ENCODE results near the gene CDHR2.

CDHR2 gene

DNA sequence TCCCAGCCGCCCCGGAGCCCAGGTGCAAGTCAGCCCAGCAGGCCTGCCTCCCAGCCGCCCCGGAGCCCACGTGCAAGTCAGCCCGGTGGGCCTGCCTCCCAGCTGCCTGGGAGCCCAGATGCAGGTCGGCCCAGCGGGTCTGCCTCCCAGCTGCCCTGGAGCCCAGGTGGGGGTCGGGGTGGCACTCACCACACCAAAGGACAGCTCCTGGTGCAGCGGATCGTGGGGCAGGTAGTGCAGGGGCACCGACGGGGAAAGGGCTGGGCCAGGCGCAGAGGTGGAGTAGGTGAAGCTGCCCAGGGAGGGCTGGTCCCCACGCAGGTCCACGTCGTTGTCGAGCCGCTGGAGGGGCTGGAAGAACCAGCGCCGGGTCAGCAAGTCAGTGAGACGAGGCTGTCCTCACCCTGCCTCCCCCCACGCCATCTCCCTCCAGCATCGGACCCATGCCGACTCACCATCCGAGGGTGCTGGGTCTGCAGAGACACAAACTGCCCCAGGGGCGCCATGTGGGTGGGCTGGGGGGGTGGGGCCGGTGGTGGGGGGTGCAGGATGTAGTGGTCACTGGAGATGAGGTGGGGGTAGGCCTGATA is 18.7 kb upstream of the CDHR2 start:
- no peak overlapping the region for H3K9ac ChIP-seq (ENCODE audit: low read length)
- no peaks in the 10 kb centered on the region for H3K27me3 ChIP-seq (replicated peaks; ENCODE audit: insufficient read depth, low read length)
- TF ChIP-seq, protein P1, sequence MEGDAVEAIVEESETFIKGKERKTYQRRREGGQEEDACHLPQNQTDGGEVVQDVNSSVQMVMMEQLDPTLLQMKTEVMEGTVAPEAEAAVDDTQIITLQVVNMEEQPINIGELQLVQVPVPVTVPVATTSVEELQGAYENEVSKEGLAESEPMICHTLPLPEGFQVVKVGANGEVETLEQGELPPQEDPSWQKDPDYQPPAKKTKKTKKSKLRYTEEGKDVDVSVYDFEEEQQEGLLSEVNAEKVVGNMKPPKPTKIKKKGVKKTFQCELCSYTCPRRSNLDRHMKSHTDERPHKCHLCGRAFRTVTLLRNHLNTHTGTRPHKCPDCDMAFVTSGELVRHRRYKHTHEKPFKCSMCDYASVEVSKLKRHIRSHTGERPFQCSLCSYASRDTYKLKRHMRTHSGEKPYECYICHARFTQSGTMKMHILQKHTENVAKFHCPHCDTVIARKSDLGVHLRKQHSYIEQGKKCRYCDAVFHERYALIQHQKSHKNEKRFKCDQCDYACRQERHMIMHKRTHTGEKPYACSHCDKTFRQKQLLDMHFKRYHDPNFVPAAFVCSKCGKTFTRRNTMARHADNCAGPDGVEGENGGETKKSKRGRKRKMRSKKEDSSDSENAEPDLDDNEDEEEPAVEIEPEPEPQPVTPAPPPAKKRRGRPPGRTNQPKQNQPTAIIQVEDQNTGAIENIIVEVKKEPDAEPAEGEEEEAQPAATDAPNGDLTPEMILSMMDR (IDR thresholded peaks at IDR 0.05; ENCODE audit: low read length) = no peak
- TF ChIP-seq EZH2phosphoT487 (IDR thresholded peaks at IDR 0.05; ENCODE audit: low read length) (no peak), EZH2 (optimal IDR thresholded peaks at IDR 0.05; ENCODE audit: low read depth, low read length) (no peak)
- H3K4me3 ChIP-seq (ENCODE audit: low read length) = no peak overlapping the region
- H3K27ac ChIP-seq (ENCODE audit: low read length) = no peak overlapping the region
- no peak for DNase-seq
- no peaks in the 10 kb centered on the region for H3K36me3 ChIP-seq (replicated peaks; ENCODE audit: insufficient read depth, low read length)
- H3F3A ChIP-seq (ENCODE audit: insufficient read depth, low read length) = no peaks in the 10 kb centered on the region
- no peaks in the 10 kb centered on the region for H3K9me3 ChIP-seq (replicated peaks; ENCODE audit: insufficient read depth, low read length)
- H2AFZ ChIP-seq (ENCODE audit: low read length) = no peak overlapping the region
- H3K4me2 ChIP-seq (ENCODE audit: low read depth, low read length) = no peak overlapping the region
- H4K20me1 ChIP-seq (ENCODE audit: insufficient read depth, low read length) = no peaks in the 10 kb centered on the region
- no peaks in the 10 kb centered on the region for H3K9me2 ChIP-seq (replicated peaks; ENCODE audit: insufficient read depth, low read length)
- H3K79me2 ChIP-seq (ENCODE audit: low read length) = peaks cover 29% of the 10 kb centered on the region
- H3K4me1 ChIP-seq (ENCODE audit: low read length) = peaks cover 4% of the 10 kb centered on the region; the same call in 1 of the 2 replicates

DNA sequence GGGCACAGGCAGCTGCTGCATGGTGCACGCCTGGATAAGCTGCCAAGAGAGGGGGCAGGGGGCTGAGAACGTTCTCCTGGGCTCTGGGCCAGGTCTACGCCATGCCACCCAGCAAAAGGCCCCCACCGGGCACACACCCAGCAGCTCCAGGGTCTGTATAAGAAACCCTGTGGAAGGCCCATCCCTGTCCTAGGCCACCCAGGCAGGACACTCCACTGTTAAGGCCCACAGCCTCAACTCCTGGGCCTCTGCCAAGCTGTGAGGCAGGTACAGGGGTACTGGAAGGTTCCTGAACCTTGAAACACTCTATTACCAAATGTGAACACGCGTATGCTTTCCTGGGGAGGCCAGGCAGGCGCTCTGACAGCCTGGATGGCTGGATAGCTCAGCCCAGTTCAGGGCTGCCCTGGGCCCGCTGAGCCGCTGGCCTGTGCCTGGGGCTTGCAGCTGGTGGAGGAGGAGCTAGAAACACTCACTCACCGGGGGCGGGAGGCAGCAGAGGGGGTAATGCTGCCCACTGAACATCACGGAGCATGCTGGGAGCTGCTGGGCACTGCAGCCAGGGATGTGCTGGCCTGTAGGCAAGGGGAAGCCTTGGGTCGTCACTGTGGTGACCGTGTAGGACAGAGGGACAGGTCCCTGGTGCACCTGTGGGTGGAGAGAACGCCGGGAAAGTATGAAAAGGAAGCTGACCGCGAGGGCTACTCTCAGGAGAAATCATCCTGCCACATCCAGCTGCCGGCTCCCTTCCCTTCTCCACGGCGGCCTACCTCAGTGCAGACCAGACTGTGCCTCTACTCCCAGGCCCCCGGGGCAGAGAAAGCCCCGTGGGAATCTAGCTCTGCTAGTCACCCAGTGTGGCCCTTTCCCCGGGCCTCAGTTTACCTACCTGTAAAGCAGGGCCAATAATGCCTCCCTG is 17.9 kb upstream of the CDHR2 start:
- H3K4me2 ChIP-seq (ENCODE audit: low read depth, low read length) = no peak overlapping the region
- no peaks in the 10 kb centered on the region for H3K36me3 ChIP-seq (replicated peaks; ENCODE audit: insufficient read depth, low read length)
- H3K79me2 ChIP-seq (ENCODE audit: low read length) = peaks cover 36% of the 10 kb centered on the region
- TF ChIP-seq EZH2phosphoT487 (IDR thresholded peaks at IDR 0.05; ENCODE audit: low read length) (no peak), EZH2 (optimal IDR thresholded peaks at IDR 0.05; ENCODE audit: low read depth, low read length) (no peak)
- TF ChIP-seq, protein P1 (IDR thresholded peaks at IDR 0.05; ENCODE audit: low read length) = no peak
- H3K9me2 ChIP-seq (replicated peaks; ENCODE audit: insufficient read depth, low read length) = no peaks in the 10 kb centered on the region
- no peak overlapping the region for H2AFZ ChIP-seq (ENCODE audit: low read length)
- H3K9ac ChIP-seq (ENCODE audit: low read length) = no peak overlapping the region
- no peaks in the 10 kb centered on the region for H3K9me3 ChIP-seq (replicated peaks; ENCODE audit: insufficient read depth, low read length)
- H3K27ac ChIP-seq (ENCODE audit: low read length) = no peak overlapping the region
- no peaks in the 10 kb centered on the region for H4K20me1 ChIP-seq (ENCODE audit: insufficient read depth, low read length)
- H3K4me1 ChIP-seq (ENCODE audit: low read length) = peaks cover 4% of the 10 kb centered on the region; the same call in 1 of the 2 replicates
- no peaks in the 10 kb centered on the region for H3F3A ChIP-seq (ENCODE audit: insufficient read depth, low read length)
- no peak overlapping the region for H3K4me3 ChIP-seq (ENCODE audit: low read length)
- H3K27me3 ChIP-seq (replicated peaks; ENCODE audit: insufficient read depth, low read length) = no peaks in the 10 kb centered on the region
- DNase-seq = no peak

DNA sequence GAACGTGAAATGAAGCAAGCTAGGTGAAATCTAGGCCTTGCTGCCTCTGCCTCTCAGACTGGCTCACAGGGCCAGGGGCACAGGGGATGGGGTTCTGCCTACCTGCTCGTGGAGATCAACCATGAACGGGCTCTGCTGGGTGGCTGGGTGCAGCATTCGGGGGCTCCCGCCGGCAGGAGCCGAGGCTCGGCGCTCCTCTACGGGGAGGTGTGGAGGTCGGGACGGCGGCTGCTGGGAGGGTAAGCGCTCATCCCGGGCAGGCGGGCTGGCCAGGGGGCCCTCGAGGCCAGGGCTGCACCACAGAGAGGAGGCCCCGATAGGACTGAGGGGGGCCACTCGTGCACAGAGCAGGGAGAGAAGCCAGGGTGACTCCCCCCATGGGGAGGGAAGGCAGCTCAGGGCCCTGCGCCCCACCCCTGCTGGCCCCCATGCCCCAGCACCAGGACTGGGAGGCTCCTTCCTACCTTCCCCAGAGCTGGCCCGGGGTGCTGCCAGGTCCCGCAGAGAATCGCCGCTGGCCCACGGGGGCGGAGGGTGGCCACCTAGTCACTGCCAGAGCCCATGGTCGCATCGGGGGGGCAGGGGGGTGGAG is 17.1 kb upstream of the CDHR2 start:
- no peaks in the 10 kb centered on the region for H4K20me1 ChIP-seq (ENCODE audit: insufficient read depth, low read length)
- TF ChIP-seq EZH2 (optimal IDR thresholded peaks at IDR 0.05; ENCODE audit: low read depth, low read length) (no peak), EZH2phosphoT487 (IDR thresholded peaks at IDR 0.05; ENCODE audit: low read length) (no peak)
- TF ChIP-seq, protein P1 (IDR thresholded peaks at IDR 0.05; ENCODE audit: low read length) = no peak
- peaks cover 39% of the 10 kb centered on the region for H3K79me2 ChIP-seq (ENCODE audit: low read length)
- H3K36me3 ChIP-seq (replicated peaks; ENCODE audit: insufficient read depth, low read length) = no peaks in the 10 kb centered on the region
- no peaks in the 10 kb centered on the region for H3K27me3 ChIP-seq (replicated peaks; ENCODE audit: insufficient read depth, low read length)
- no peak overlapping the region for H3K4me3 ChIP-seq (ENCODE audit: low read length)
- H2AFZ ChIP-seq (ENCODE audit: low read length) = no peak overlapping the region
- no peak for DNase-seq
- H3K9ac ChIP-seq (ENCODE audit: low read length) = no peak overlapping the region
- H3K9me2 ChIP-seq (replicated peaks; ENCODE audit: insufficient read depth, low read length) = no peaks in the 10 kb centered on the region
- peaks cover under 1% of the 10 kb centered on the region; the same call in 1 of the 2 replicates for H3F3A ChIP-seq (ENCODE audit: insufficient read depth, low read length)
- no peak overlapping the region for H3K27ac ChIP-seq (ENCODE audit: low read length)
- no peaks in the 10 kb centered on the region for H3K9me3 ChIP-seq (replicated peaks; ENCODE audit: insufficient read depth, low read length)
- peaks cover 4% of the 10 kb centered on the region; the same call in 1 of the 2 replicates for H3K4me1 ChIP-seq (ENCODE audit: low read length)
- H3K4me2 ChIP-seq (ENCODE audit: low read depth, low read length) = no peak overlapping the region

Data from MM.1S (cell line).